Nephron progenitor cell (in vitro differentiated cells): Measurements from ENCODE around the gene NR4A2.

ENCODE experiments used
- DNase-seq: peaks from one replicate; pipeline ENCODE4 v3.0.0; 2021
- H3K27ac Mint-ChIP-seq: 2 replicates; pipeline ENCODE4 v1.8.0; 2021; ENCODE audit warnings: mild to moderate bottlenecking, moderate library complexity, mixed read lengths
- H3K27me3 Mint-ChIP-seq: 2 replicates; pipeline ENCODE4 v1.8.0; 2021; ENCODE audit warnings: mild to moderate bottlenecking, low read depth, mixed read lengths; ENCODE audit not compliant: poor library complexity
- H3K36me3 Mint-ChIP-seq: 2 replicates; pipeline ENCODE4 v1.8.0; 2021; ENCODE audit warnings: low read depth, mixed read lengths
- H3K4me1 Mint-ChIP-seq: 2 replicates; pipeline ENCODE4 v1.8.0; 2021; ENCODE audit warnings: mixed read lengths
- H3K4me3 Mint-ChIP-seq: 2 replicates; pipeline ENCODE4 v1.8.0; 2021; ENCODE audit warnings: mild to moderate bottlenecking, moderate library complexity, mixed read lengths
- H3K9me3 Mint-ChIP-seq: 2 replicates; pipeline ENCODE4 v1.8.0; 2021; ENCODE audit warnings: mild to moderate bottlenecking, moderate library complexity, mixed read lengths
- TF ChIP-seq, protein P1 (sequence below): fragments of 200-600 bp; sonication (generic); IDR thresholded peaks from 2 replicates; pipeline ENCODE4 v1.5.0; 2021; ENCODE audit warnings: antibody characterized with exemption

The NR4A2 gene

DNA sequence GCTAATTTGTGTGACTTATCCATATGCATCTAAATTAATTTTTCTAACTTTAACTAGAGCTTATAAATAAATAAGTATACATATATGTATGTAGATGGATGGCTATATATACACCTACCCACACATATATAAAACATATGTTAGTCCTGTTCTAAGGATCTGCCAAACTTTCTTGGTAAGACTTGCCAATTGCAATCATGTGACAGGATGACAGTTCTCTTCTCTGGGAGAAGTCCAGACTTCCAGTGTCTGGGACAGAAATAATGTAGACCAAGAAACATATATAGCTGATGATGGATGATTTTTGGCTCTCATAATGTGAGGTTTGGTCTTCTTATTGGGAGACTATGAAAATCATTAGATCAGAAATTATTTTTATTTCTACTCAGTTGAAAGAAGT lies 30.6 kb upstream of the NR4A2 start:
- no peak overlapping the region for H3K27ac Mint-ChIP-seq
- no peaks in the 10 kb centered on the region for H3K4me1 Mint-ChIP-seq
- H3K4me3 Mint-ChIP-seq: no peak overlapping the region
- H3K36me3 Mint-ChIP-seq: peaks cover 8% of the 10 kb centered on the region
- peaks cover 11% of the 10 kb centered on the region for H3K9me3 Mint-ChIP-seq
- peaks cover 3% of the 10 kb centered on the region for H3K27me3 Mint-ChIP-seq
- TF ChIP-seq, protein P1, sequence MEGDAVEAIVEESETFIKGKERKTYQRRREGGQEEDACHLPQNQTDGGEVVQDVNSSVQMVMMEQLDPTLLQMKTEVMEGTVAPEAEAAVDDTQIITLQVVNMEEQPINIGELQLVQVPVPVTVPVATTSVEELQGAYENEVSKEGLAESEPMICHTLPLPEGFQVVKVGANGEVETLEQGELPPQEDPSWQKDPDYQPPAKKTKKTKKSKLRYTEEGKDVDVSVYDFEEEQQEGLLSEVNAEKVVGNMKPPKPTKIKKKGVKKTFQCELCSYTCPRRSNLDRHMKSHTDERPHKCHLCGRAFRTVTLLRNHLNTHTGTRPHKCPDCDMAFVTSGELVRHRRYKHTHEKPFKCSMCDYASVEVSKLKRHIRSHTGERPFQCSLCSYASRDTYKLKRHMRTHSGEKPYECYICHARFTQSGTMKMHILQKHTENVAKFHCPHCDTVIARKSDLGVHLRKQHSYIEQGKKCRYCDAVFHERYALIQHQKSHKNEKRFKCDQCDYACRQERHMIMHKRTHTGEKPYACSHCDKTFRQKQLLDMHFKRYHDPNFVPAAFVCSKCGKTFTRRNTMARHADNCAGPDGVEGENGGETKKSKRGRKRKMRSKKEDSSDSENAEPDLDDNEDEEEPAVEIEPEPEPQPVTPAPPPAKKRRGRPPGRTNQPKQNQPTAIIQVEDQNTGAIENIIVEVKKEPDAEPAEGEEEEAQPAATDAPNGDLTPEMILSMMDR: no peak
- no peak for DNase-seq

DNA sequence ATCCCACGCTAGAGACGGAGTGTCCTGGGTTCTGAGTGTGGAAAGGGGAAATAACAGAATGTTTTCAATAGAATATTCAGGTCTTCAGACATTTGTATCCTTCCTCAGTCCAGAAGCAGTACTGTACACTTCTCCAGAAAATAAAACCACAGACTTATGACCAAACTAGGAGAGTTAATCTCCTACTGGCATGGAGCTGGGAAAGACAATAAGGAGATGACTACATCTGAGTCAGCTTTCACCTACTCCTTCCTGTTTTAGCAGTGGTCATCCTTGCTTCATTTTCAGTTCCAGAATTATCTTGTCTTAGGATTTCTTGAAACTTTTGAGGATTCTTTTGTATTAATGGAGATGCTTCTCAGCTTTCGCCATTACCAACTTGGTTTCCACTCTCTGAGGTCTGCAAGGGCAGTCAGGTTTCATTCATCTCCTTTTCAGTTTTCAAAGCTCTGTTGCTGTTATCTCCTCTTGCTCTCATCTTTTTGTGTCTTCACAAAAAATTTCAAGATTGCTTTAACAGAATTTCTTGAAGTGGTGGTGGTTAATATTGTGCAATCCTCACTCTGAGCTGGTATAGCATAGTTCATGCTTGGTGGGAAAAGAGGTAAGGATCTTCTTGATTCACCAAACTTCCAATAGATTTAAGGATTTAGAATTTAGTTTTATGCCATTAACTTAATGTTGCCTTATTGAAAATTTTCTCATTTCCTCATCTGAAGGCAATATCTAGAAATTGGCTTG lies 23.7 kb upstream of the NR4A2 start:
- H3K4me1 Mint-ChIP-seq: no peaks in the 10 kb centered on the region

DNA sequence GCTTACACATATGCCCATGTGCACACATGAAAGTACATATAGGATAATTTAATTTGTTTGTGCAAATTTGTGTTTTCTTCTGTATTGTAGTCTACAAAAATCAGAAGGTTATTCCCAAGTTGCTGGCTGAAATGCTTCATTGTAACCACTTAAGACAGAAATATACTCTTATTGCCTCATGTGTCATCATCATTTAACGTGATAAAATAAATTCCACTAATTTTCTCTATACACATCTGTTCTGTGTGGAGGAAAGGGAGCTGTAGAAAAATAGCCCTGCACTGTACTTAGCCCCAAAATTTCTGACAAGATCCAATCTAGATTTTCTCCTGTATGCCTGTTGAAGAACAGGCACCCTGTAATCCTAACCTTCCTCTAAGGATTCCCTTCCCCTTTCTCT lies 20.4 kb upstream of the NR4A2 start:
- Mint-ChIP-seq H3K9me3 (peaks cover 4% of the 10 kb centered on the region), H3K36me3 (peaks cover 8% of the 10 kb centered on the region), H3K27ac (no peak overlapping the region), H3K4me1 (peaks cover 9% of the 10 kb centered on the region), H3K27me3 (no peaks in the 10 kb centered on the region), H3K4me3 (no peak overlapping the region)
- TF ChIP-seq, protein P1: no peak
- no peak for DNase-seq

More for the DNA sequence above, 23.7 kb upstream of the NR4A2 start:
- no peak overlapping the region for H3K27ac Mint-ChIP-seq
- no peaks in the 10 kb centered on the region for H3K9me3 Mint-ChIP-seq
- no peak overlapping the region for H3K4me3 Mint-ChIP-seq
- TF ChIP-seq, protein P1: no peak
- H3K27me3 Mint-ChIP-seq: no peaks in the 10 kb centered on the region
- no peaks in the 10 kb centered on the region for H3K36me3 Mint-ChIP-seq
- no peak for DNase-seq

DNA sequence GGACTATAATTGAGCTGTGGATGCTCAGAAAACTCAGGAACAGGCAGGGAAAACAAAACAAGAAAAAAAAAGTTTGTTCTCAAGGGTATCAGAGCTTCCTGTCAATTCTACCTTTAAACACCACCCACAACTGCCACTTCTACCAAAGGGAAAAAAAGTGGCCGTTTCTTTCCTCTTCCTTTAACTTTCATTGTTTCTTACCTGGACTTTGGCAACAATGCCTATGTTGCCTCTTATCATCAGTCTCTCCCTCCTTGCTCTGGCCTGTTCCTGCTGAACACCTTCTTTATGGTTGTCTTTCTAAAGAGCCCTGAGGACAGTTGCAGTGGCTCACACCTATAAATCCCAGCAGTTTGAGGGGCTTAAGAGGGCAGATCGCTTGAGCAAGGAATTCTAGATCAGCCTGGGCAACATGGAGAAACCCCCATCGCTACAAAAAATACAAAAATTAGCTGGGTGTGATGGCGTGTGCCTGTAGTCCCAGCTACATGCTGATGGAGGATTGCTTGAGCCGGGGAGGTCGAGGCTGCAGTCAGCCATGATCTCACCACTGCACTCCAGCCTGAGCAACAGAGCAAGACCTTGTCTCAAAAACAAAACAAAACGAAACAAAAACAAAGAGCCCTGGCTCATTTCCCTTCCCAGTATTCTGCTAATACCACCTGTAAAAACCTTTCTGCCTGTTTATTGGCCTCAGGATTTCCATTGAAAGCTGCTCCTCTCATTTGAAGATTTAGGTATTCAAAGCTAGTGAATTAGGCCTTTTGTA lies 18.0 kb upstream of the NR4A2 start:
- TF ChIP-seq, protein P1: no peak
- Mint-ChIP-seq H3K27me3 (no peaks in the 10 kb centered on the region), H3K4me3 (no peak overlapping the region), H3K27ac (no peak overlapping the region), H3K9me3 (peaks cover 4% of the 10 kb centered on the region), H3K4me1 (peaks cover 9% of the 10 kb centered on the region), H3K36me3 (peaks cover 8% of the 10 kb centered on the region)
- DNase-seq: no peak

DNA sequence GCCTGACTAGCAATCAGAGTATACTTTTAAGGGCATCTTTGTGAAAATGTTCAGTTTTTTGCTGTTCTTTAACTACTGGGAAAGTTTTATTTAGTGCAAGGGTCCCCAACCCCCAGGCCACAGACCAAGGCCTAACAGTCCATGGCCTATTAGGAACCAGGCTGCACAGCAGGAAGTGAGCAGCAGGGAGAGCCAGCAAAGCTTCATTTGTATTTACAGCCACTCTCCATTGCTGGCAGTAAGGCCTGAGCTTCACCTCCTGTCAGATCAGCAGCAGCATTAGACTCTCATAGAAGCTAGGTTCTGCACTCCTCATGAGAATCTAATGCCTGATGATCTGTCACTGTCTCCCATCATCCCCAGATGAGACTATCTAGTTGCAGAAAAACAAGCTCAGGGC lies 17.1 kb upstream of the NR4A2 start:
- peaks cover 9% of the 10 kb centered on the region for H3K4me1 Mint-ChIP-seq
- H3K4me3 Mint-ChIP-seq: no peak overlapping the region
- no peak for DNase-seq
- TF ChIP-seq, protein P1: no peak
- no peaks in the 10 kb centered on the region for H3K27me3 Mint-ChIP-seq
- peaks cover 4% of the 10 kb centered on the region for H3K9me3 Mint-ChIP-seq
- H3K27ac Mint-ChIP-seq: no peak overlapping the region
- H3K36me3 Mint-ChIP-seq: peaks cover 8% of the 10 kb centered on the region
